Neural progenitor cell (in vitro differentiated cells): ENCODE measurements around the gene NF1. TPM values are rescaled to one million over a fixed set of nuclear protein-coding genes. Genes with fewer than 3 reads are reported as not detected.
"Not testable (repeated sequence)": the region's sequence is repeated elsewhere in the genome, so short reads cannot be mapped to it uniquely, and the experiment has no call there.

Experiments
- DNase-seq: peaks from one replicate; pipeline ENCODE4 v3.0.0-alpha.2; 2016; ENCODE audit warnings: low spot score
- H2AFZ ChIP-seq: fragments of 200-600 bp; sonication (generic); replicated peaks from 2 replicates; pipeline ENCODE4 v1.6.1; 2016; ENCODE audit warnings: antibody characterized with exemption
- H3F3A ChIP-seq: fragments of 200-600 bp; sonication (generic); 2 replicates; pipeline ENCODE4 v1.6.1; 2016; ENCODE audit warnings: antibody characterized with exemption, low read depth
- H3K27ac ChIP-seq: fragments of 200-600 bp; sonication (generic); 2 replicates; pipeline ENCODE4 v1.5.1; 2016; ENCODE audit warnings: mild to moderate bottlenecking
- H3K27me3 ChIP-seq: fragments of 200-600 bp; sonication (generic); 2 replicates; pipeline ENCODE4 v1.6.1; 2016; ENCODE audit warnings: mild to moderate bottlenecking, moderate library complexity
- H3K36me3 ChIP-seq: fragments of 200-600 bp; sonication (generic); 2 replicates; pipeline ENCODE4 v1.5.1; 2016
- H3K4me1 ChIP-seq: fragments of 200-600 bp; sonication (generic); 2 replicates; pipeline ENCODE4 v1.6.1; 2016; ENCODE audit warnings: mixed run types
- H3K4me2 ChIP-seq: fragments of 200-600 bp; sonication (generic); 2 replicates; pipeline ENCODE4 v1.6.1; 2016
- H3K4me3 ChIP-seq: fragments of 200-600 bp; sonication (generic); 2 replicates; pipeline ENCODE4 v1.5.1; 2016
- H3K79me2 ChIP-seq: fragments of 200-600 bp; sonication (generic); 2 replicates; pipeline ENCODE4 v1.6.1; 2016; ENCODE audit warnings: low read depth
- H3K9ac ChIP-seq: fragments of 200-600 bp; sonication (generic); 2 replicates; pipeline ENCODE4 v1.6.1; 2016
- H3K9me3 ChIP-seq: fragments of 200-600 bp; sonication (generic); 2 replicates; pipeline ENCODE4 v1.5.1; 2016; ENCODE audit warnings: low read depth
- H4K20me1 ChIP-seq: fragments of 200-600 bp; sonication (generic); 2 replicates; pipeline ENCODE4 v1.6.1; 2016; ENCODE audit warnings: low read depth
- H3K27ac Mint-ChIP-seq: 3 replicates; pipeline ENCODE4 v1.8.0; 2021; ENCODE audit warnings: mixed read lengths
- H3K27me3 Mint-ChIP-seq: 2 replicates; pipeline ENCODE4 v1.8.0; 2022; ENCODE audit warnings: low read depth, mild to moderate bottlenecking, inconsistent platforms, moderate library complexity, mixed read lengths; ENCODE audit not compliant: insufficient read depth
- H3K36me3 Mint-ChIP-seq: 3 replicates; pipeline ENCODE4 v1.8.0; 2021; ENCODE audit warnings: mixed read lengths
- H3K4me1 Mint-ChIP-seq: 3 replicates; pipeline ENCODE4 v1.8.0; 2021; ENCODE audit warnings: mixed read lengths
- H3K4me3 Mint-ChIP-seq: 3 replicates; pipeline ENCODE4 v1.8.0; 2021; ENCODE audit warnings: mild to moderate bottlenecking, moderate library complexity, mixed read lengths
- H3K9me3 Mint-ChIP-seq: 3 replicates; pipeline ENCODE4 v1.8.0; 2020; ENCODE audit warnings: mixed read lengths
- CTCF ChIP-seq: fragments of 200-600 bp; sonication (generic); IDR thresholded peaks from 2 replicates; pipeline ENCODE4 v1.5.1; 2017; ENCODE audit warnings: antibody characterized with exemption, mild to moderate bottlenecking
- EZH2 ChIP-seq: fragments of 200-600 bp; sonication (generic); IDR thresholded peaks from 2 replicates; pipeline ENCODE4 v1.6.1; 2017; ENCODE audit warnings: antibody characterized with exemption, mild to moderate bottlenecking, moderate library complexity
- EZH2phosphoT487 ChIP-seq: fragments of 200-600 bp; sonication (generic); IDR thresholded peaks from 2 replicates; pipeline ENCODE4 v1.6.1; 2017; ENCODE audit warnings: antibody characterized with exemption
- total RNA-seq: library from RNA; depleted of rRNA; stranded (reverse); fragments of >200 nt; gene quantifications from 2 replicates; pipeline ENCODE4 v1.2.3, GENCODE V29; 2015; ENCODE audit warnings: low replicate concordance

The NF1 gene
- total RNA-seq, 1 donor from 2014 or later, result 54.8 TPM

- Histone ChIP-seq H3F3A (peaks cover 3% of the 10 kb centered on the region), H3K4me1 (no peaks in the 10 kb centered on the region), H3K9ac (no peak overlapping the region), H3K4me3 (no peak overlapping the region), H3K27ac (no peak overlapping the region), H4K20me1 (no peaks in the 10 kb centered on the region), H3K27me3 (no peaks in the 10 kb centered on the region), H3K36me3 (no peaks in the 10 kb centered on the region), H3K9me3 (no peaks in the 10 kb centered on the region), H2AFZ (no peak overlapping the region), H3K4me2 (no peak overlapping the region), H3K79me2 (no peaks in the 10 kb centered on the region)
- no peaks in the 10 kb centered on the region for H3K27me3 Mint-ChIP-seq
- no peak for DNase-seq
- peaks cover 3% of the 10 kb centered on the region for H3K9me3 Mint-ChIP-seq
- no peak for TF ChIP-seq EZH2
- no peak for TF ChIP-seq EZH2phosphoT487
- TF ChIP-seq CTCF, result no peak
- H3K27ac Mint-ChIP-seq, result no peak overlapping the region
- no peak overlapping the region for H3K4me3 Mint-ChIP-seq
- H3K4me1 Mint-ChIP-seq, result no peaks in the 10 kb centered on the region
- peaks cover 37% of the 10 kb centered on the region for H3K36me3 Mint-ChIP-seq
These were observed 76.9 kb downstream of the NF1 start for GRCh38 chr17:31171701-31172100.

GRCh38 chr17:31172388-31172787, 77.6 kb downstream of the NF1 start:
- Histone ChIP-seq H3K4me3 (no peak overlapping the region), H3K4me1 (no peaks in the 10 kb centered on the region), H3F3A (no peaks in the 10 kb centered on the region), H3K27me3 (no peaks in the 10 kb centered on the region), H3K27ac (no peak overlapping the region), H3K36me3 (no peaks in the 10 kb centered on the region), H3K9me3 (no peaks in the 10 kb centered on the region), H4K20me1 (no peaks in the 10 kb centered on the region), H3K4me2 (no peak overlapping the region), H3K9ac (no peak overlapping the region), H2AFZ (no peak overlapping the region), H3K79me2 (no peaks in the 10 kb centered on the region)
- TF ChIP-seq EZH2 (no peak), CTCF (no peak), EZH2phosphoT487 (no peak)
- Mint-ChIP-seq H3K36me3 (peaks cover 44% of the 10 kb centered on the region), H3K4me3 (no peak overlapping the region), H3K4me1 (no peaks in the 10 kb centered on the region), H3K27me3 (no peaks in the 10 kb centered on the region), H3K27ac (no peak overlapping the region), H3K9me3 (peaks cover 7% of the 10 kb centered on the region)
- no peak for DNase-seq

- no peaks in the 10 kb centered on the region for H3K27me3 ChIP-seq
- no peaks in the 10 kb centered on the region for H3F3A ChIP-seq
- H3K9me3 ChIP-seq, result no peaks in the 10 kb centered on the region
- Mint-ChIP-seq H3K27ac (no peak overlapping the region), H3K36me3 (peaks cover 52% of the 10 kb centered on the region), H3K27me3 (no peaks in the 10 kb centered on the region), H3K4me1 (no peaks in the 10 kb centered on the region), H3K4me3 (no peak overlapping the region), H3K9me3 (peaks cover 10% of the 10 kb centered on the region)
- no peaks in the 10 kb centered on the region for H3K36me3 ChIP-seq
- H2AFZ ChIP-seq, result no peak overlapping the region
- H3K4me1 ChIP-seq, result no peaks in the 10 kb centered on the region
- no peak overlapping the region for H3K4me2 ChIP-seq
- H3K4me3 ChIP-seq, result no peak overlapping the region
- no peak overlapping the region for H3K27ac ChIP-seq
- no peak for DNase-seq
- H3K79me2 ChIP-seq, result no peaks in the 10 kb centered on the region
- no peaks in the 10 kb centered on the region for H4K20me1 ChIP-seq
- TF ChIP-seq EZH2 (no peak), EZH2phosphoT487 (no peak), CTCF (no peak)
- H3K9ac ChIP-seq, result no peak overlapping the region
These were observed 79.4 kb downstream of the NF1 start for GRCh38 chr17:31174215-31174614.

GRCh38 chr17:31175237-31175636, 80.5 kb downstream of the NF1 start:
- H3K27me3 Mint-ChIP-seq, result no peaks in the 10 kb centered on the region
- DNase-seq, result no peak
- no peak overlapping the region for H3K9ac ChIP-seq
- TF ChIP-seq EZH2 (no peak), EZH2phosphoT487 (no peak), CTCF (no peak)
- H3K9me3 Mint-ChIP-seq, result peaks cover 10% of the 10 kb centered on the region
- H3K36me3 Mint-ChIP-seq, result peaks cover 46% of the 10 kb centered on the region
- no peak overlapping the region for H3K4me2 ChIP-seq
- H2AFZ ChIP-seq, result no peak overlapping the region
- H3K79me2 ChIP-seq, result no peaks in the 10 kb centered on the region
- H3K4me3 ChIP-seq, result no peak overlapping the region
- H3K27ac ChIP-seq, result no peak overlapping the region
- no peaks in the 10 kb centered on the region for H3K9me3 ChIP-seq
- H3K4me3 Mint-ChIP-seq, result no peak overlapping the region
- no peaks in the 10 kb centered on the region for H3K36me3 ChIP-seq
- H3K4me1 Mint-ChIP-seq, result no peaks in the 10 kb centered on the region
- H3K27me3 ChIP-seq, result no peaks in the 10 kb centered on the region
- no peak overlapping the region for H3K27ac Mint-ChIP-seq
- no peaks in the 10 kb centered on the region for H3F3A ChIP-seq
- no peaks in the 10 kb centered on the region for H4K20me1 ChIP-seq
- no peaks in the 10 kb centered on the region for H3K4me1 ChIP-seq

GRCh38 chr17:31176143-31176542, 81.4 kb downstream of the NF1 start:
- not testable (repeated sequence) for H3K27me3 Mint-ChIP-seq, DNase-seq, H2AFZ ChIP-seq, H3K9me3 Mint-ChIP-seq, H3K9ac ChIP-seq, H3K79me2 ChIP-seq, H3K27ac Mint-ChIP-seq, H3K27ac ChIP-seq, H3K4me1 ChIP-seq, H3K4me2 ChIP-seq, H3F3A ChIP-seq, H3K36me3 ChIP-seq, H3K27me3 ChIP-seq, H3K4me1 Mint-ChIP-seq, H3K9me3 ChIP-seq, H4K20me1 ChIP-seq, H3K4me3 Mint-ChIP-seq, H3K4me3 ChIP-seq
- peaks cover 43% of the 10 kb centered on the region for H3K36me3 Mint-ChIP-seq
